GM12878 (cell line): ENCODE data around the gene NCS1.

Source experiments
- BCLAF1 ChIP-seq: fragments of 450-650 bp; IDR thresholded peaks from 2 replicates; pipeline ENCODE4 v1.6.1; 2017; ENCODE audit warnings: antibody characterized with exemption, mild to moderate bottlenecking, moderate library complexity
- CTCF ChIP-seq, 3 experiments: IDR thresholded peaks in 2 of 3; conservative IDR thresholded peaks in 1 of 3; 2 replicates each; pipeline ENCODE4 v1.5.1; 2011; ENCODE audit warnings: low read depth in 3 of 3, low read length in 3 of 3, mild to moderate bottlenecking in 3 of 3, control low read depth in 2 of 3, moderate library complexity in 2 of 3, inconsistent platforms in 1 of 3, mixed read lengths in 1 of 3; ENCODE audit not compliant: control insufficient read depth in 2 of 3, insufficient read depth in 1 of 3; ENCODE audit errors: extremely low read depth in 1 of 3
- E4F1 ChIP-seq: fragments of 450-650 bp; IDR thresholded peaks from 2 replicates; pipeline ENCODE4 v1.6.1; 2018; ENCODE audit warnings: borderline replicate concordance, mild to moderate bottlenecking; ENCODE audit not compliant: partially characterized antibody
- EZH2 ChIP-seq: IDR thresholded peaks from 2 replicates; pipeline ENCODE4 v1.6.1; 2012; ENCODE audit warnings: low read depth, mild to moderate bottlenecking, control low read depth, inconsistent platforms, low read length, borderline replicate concordance; ENCODE audit not compliant: control insufficient read depth
- GABPA ChIP-seq: IDR thresholded peaks from 2 replicates; pipeline ENCODE4 v1.6.1; 2014; ENCODE audit warnings: antibody characterized with exemption, low read depth, mild to moderate bottlenecking, inconsistent platforms
- MEF2A ChIP-seq: IDR thresholded peaks from 2 replicates; pipeline ENCODE4 v1.6.1; 2011; ENCODE audit warnings: low read depth, mild to moderate bottlenecking, low read length, moderate library complexity; ENCODE audit not compliant: insufficient read depth
- MEF2B ChIP-seq: fragments of 450-650 bp; IDR thresholded peaks from 2 replicates; pipeline ENCODE4 v1.6.1; 2018; ENCODE audit warnings: mild to moderate bottlenecking, moderate library complexity; ENCODE audit not compliant: partially characterized antibody, poor library complexity, severe bottlenecking
- POLR2A ChIP-seq: IDR thresholded peaks from 2 replicates; pipeline ENCODE4 v1.6.1; 2011; ENCODE audit warnings: low read depth, mild to moderate bottlenecking, low read length
- RB1 ChIP-seq: fragments of 450-650 bp; formaldehyde crosslinking; IDR thresholded peaks from 2 replicates; pipeline ENCODE4 v1.6.1; 2017; ENCODE audit warnings: mild to moderate bottlenecking, borderline replicate concordance
- RBBP5 ChIP-seq: fragments of 200-600 bp; sonication (generic); conservative IDR thresholded peaks from 2 replicates; pipeline ENCODE4 v1.6.1; 2016
- REST ChIP-seq: IDR thresholded peaks from 2 replicates; pipeline ENCODE4 v1.6.1; 2012; ENCODE audit warnings: mild to moderate bottlenecking, low read depth, low read length
- RFX5 ChIP-seq: IDR thresholded peaks from 2 replicates; pipeline ENCODE4 v1.6.1; 2011; ENCODE audit warnings: low read depth, low read length, improper control_type of control experiment
- USF2 ChIP-seq: IDR thresholded peaks from 2 replicates; pipeline ENCODE4 v1.6.1; 2011; ENCODE audit warnings: low read depth, low read length, improper control_type of control experiment, borderline replicate concordance
- ZZZ3 ChIP-seq: IDR thresholded peaks from 2 replicates; pipeline ENCODE4 v1.6.1; 2011; ENCODE audit warnings: low read depth; ENCODE audit not compliant: control insufficient read depth, insufficient read length

- TF ChIP-seq EZH2 (no peak), POLR2A (no peak), REST (no peak), MEF2A (no peak), MEF2B (no peak), CTCF (IDR thresholded peaks at IDR 0.05 in 2 of 3, conservative IDR thresholded peaks at IDR 0.05 in 1 of 3; ENCODE audit: control insufficient read depth in 2 of 3, extremely low read depth in 1 of 3, insufficient read depth in 1 of 3, low read depth in 3 of 3, low read length in 3 of 3) (no peak), RFX5 (no peak), GABPA (no peak), ZZZ3 (no peak), RB1 (no peak), BCLAF1 (no peak), E4F1 (no peak), RBBP5 (no peak), USF2 (no peak)
Measured at GRCh38 chr9:130181678-130182380, 9.6 kb downstream of the NCS1 start.
